Measurements from ENCODE around the gene EIF3K. TPM values are rescaled to one million over a fixed set of nuclear protein-coding genes. Genes with fewer than 3 reads are reported as not detected.

Gene EIF3K
- total and polyA plus RNA-seq, 2 of the 8 experiments (the other 6 are each of a cell fraction or from before 2014, with no cell fraction given) = 329 to 937 TPM

DNA sequence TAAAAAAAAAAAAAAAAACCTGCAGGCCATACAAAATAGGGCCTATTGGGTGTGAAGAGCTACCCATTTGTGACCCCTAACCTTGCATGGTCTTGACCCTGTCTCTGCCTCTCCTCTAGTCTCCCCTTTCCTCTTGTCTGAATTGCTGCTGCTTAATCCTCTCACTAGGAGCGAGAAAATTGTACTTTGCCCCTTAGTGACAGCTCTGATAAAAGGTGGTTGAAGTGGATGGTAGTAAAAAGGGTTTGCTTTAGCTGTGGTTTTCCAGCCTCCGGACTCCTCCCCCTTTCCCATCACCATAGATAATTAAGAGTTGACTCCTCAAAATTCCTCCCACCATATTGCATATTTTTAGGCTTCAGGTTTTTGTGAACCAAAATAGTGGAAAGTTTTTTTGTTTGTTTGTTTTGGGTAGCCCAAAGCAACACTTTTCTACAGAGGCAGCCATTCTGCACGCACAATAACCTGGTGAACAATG, 52.0 kb downstream of the EIF3K start (continued):
- TF ChIP-seq, protein P1, sequence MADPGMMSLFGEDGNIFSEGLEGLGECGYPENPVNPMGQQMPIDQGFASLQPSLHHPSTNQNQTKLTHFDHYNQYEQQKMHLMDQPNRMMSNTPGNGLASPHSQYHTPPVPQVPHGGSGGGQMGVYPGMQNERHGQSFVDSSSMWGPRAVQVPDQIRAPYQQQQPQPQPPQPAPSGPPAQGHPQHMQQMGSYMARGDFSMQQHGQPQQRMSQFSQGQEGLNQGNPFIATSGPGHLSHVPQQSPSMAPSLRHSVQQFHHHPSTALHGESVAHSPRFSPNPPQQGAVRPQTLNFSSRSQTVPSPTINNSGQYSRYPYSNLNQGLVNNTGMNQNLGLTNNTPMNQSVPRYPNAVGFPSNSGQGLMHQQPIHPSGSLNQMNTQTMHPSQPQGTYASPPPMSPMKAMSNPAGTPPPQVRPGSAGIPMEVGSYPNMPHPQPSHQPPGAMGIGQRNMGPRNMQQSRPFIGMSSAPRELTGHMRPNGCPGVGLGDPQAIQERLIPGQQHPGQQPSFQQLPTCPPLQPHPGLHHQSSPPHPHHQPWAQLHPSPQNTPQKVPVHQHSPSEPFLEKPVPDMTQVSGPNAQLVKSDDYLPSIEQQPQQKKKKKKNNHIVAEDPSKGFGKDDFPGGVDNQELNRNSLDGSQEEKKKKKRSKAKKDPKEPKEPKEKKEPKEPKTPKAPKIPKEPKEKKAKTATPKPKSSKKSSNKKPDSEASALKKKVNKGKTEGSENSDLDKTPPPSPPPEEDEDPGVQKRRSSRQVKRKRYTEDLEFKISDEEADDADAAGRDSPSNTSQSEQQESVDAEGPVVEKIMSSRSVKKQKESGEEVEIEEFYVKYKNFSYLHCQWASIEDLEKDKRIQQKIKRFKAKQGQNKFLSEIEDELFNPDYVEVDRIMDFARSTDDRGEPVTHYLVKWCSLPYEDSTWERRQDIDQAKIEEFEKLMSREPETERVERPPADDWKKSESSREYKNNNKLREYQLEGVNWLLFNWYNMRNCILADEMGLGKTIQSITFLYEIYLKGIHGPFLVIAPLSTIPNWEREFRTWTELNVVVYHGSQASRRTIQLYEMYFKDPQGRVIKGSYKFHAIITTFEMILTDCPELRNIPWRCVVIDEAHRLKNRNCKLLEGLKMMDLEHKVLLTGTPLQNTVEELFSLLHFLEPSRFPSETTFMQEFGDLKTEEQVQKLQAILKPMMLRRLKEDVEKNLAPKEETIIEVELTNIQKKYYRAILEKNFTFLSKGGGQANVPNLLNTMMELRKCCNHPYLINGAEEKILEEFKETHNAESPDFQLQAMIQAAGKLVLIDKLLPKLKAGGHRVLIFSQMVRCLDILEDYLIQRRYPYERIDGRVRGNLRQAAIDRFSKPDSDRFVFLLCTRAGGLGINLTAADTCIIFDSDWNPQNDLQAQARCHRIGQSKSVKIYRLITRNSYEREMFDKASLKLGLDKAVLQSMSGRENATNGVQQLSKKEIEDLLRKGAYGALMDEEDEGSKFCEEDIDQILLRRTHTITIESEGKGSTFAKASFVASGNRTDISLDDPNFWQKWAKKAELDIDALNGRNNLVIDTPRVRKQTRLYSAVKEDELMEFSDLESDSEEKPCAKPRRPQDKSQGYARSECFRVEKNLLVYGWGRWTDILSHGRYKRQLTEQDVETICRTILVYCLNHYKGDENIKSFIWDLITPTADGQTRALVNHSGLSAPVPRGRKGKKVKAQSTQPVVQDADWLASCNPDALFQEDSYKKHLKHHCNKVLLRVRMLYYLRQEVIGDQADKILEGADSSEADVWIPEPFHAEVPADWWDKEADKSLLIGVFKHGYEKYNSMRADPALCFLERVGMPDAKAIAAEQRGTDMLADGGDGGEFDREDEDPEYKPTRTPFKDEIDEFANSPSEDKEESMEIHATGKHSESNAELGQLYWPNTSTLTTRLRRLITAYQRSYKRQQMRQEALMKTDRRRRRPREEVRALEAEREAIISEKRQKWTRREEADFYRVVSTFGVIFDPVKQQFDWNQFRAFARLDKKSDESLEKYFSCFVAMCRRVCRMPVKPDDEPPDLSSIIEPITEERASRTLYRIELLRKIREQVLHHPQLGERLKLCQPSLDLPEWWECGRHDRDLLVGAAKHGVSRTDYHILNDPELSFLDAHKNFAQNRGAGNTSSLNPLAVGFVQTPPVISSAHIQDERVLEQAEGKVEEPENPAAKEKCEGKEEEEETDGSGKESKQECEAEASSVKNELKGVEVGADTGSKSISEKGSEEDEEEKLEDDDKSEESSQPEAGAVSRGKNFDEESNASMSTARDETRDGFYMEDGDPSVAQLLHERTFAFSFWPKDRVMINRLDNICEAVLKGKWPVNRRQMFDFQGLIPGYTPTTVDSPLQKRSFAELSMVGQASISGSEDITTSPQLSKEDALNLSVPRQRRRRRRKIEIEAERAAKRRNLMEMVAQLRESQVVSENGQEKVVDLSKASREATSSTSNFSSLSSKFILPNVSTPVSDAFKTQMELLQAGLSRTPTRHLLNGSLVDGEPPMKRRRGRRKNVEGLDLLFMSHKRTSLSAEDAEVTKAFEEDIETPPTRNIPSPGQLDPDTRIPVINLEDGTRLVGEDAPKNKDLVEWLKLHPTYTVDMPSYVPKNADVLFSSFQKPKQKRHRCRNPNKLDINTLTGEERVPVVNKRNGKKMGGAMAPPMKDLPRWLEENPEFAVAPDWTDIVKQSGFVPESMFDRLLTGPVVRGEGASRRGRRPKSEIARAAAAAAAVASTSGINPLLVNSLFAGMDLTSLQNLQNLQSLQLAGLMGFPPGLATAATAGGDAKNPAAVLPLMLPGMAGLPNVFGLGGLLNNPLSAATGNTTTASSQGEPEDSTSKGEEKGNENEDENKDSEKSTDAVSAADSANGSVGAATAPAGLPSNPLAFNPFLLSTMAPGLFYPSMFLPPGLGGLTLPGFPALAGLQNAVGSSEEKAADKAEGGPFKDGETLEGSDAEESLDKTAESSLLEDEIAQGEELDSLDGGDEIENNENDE (IDR thresholded peaks at IDR 0.05; ENCODE audit: insufficient replicate concordance, low read length) = no peak
- TF ChIP-seq TAF1 (IDR thresholded peaks at IDR 0.05; ENCODE audit: low read depth, low read length) (no peak), CEBPB (IDR thresholded peaks at IDR 0.05; ENCODE audit: low read depth, low read length) (no peak), CBX5 (IDR thresholded peaks at IDR 0.05; ENCODE audit: low read depth, low read length) (no peak), POU5F1 (IDR thresholded peaks at IDR 0.05; ENCODE audit: low read depth, low read length) (no peak), RXRA (IDR thresholded peaks at IDR 0.05; ENCODE audit: insufficient read depth, low read depth, low read length) (no peak), YY1 (IDR thresholded peaks at IDR 0.05; ENCODE audit: low read depth, low read length) (no peak), SAP30 (IDR thresholded peaks at IDR 0.05; ENCODE audit: insufficient read depth, insufficient replicate concordance, low read length) (no peak)

Data from H1 (cell line).